SK-N-SH (cell line): Measurements from ENCODE around the gene DHCR24. TPM values are rescaled to one million over a fixed set of nuclear protein-coding genes. Genes with fewer than 3 reads are reported as not detected.

ENCODE experiments used
- CTCF ChIA-PET: fragments of 300-600, 350-600 bp; formaldehyde crosslinking; extraction: SDS; loops from one replicate; lab custom pipeline; 2021; lab: Yijun Ruan, JAX
- POLR2A ChIA-PET: fragments of 350-600 bp; sonication (Branson Sonifier 250); formaldehyde crosslinking; extraction: SDS; loops from one replicate; lab custom pipeline; 2020; ENCODE audit warnings: antibody characterized with exemption, inconsistent platforms; lab: Yijun Ruan, JAX
- DNase-seq: peaks from one replicate; pipeline ENCODE4 v3.0.0; 2012
- H2AFZ ChIP-seq: fragments of 200-600 bp; sonication (generic); 2 replicates; pipeline ENCODE4 v1.8.1; 2016; ENCODE audit warnings: antibody characterized with exemption, mild to moderate bottlenecking, low read depth
- H3F3A ChIP-seq: fragments of 200-600 bp; sonication (generic); replicated peaks from 2 replicates; pipeline ENCODE3; 2016; ENCODE audit warnings: antibody characterized with exemption, mild to moderate bottlenecking; ENCODE audit not compliant: insufficient read depth
- H3K27ac ChIP-seq, 2 experiments: fragments of 200-500 bp in 1 of 2; fragments of 200-600 bp in 1 of 2; sonication (Bioruptor generic) in 1 of 2; sonication (generic), shearing (Covaris generic) in 1 of 2; 2 replicates each; pipeline versions ENCODE4 v1.5.1 to v1.6.1; 2014 to 2016; ENCODE audit warnings: low read depth in 2 of 2, inconsistent platforms in 1 of 2, low read length in 1 of 2, mild to moderate bottlenecking in 1 of 2, mixed read lengths in 1 of 2
- H3K27me3 ChIP-seq: fragments of 200-600 bp; sonication (generic), shearing (Covaris generic); 2 replicates; pipeline ENCODE4 v1.6.1; 2016; ENCODE audit warnings: mixed run types; ENCODE audit not compliant: insufficient read depth
- H3K36me3 ChIP-seq, 2 experiments: fragments of 200-500 bp in 1 of 2; fragments of 200-600 bp in 1 of 2; sonication (Bioruptor generic) in 1 of 2; sonication (generic) in 1 of 2; replicated peaks in 1 of 2; 2 replicates each; pipeline versions ENCODE3 to v1.5.1; 2014 to 2016; ENCODE audit warnings: low read length in 1 of 2, mild to moderate bottlenecking in 1 of 2; ENCODE audit not compliant: insufficient read depth in 2 of 2, control insufficient read depth in 1 of 2
- H3K4me1 ChIP-seq, 2 experiments: fragments of 200-500 bp in 1 of 2; fragments of 200-600 bp in 1 of 2; sonication (Bioruptor generic) in 1 of 2; sonication (generic), shearing (Covaris generic) in 1 of 2; 2 replicates each; pipeline versions ENCODE4 v1.5.1 to v1.6.1; 2014 to 2016; ENCODE audit warnings: low read depth in 1 of 2, low read length in 1 of 2, mixed run types in 1 of 2; ENCODE audit not compliant: insufficient read depth in 2 of 2, control insufficient read depth in 1 of 2
- H3K4me2 ChIP-seq: fragments of 200-600 bp; sonication (generic), shearing (Covaris generic); 2 replicates; pipeline ENCODE4 v1.6.1; 2017; ENCODE audit warnings: mixed run types
- H3K4me3 ChIP-seq, 2 experiments: fragments of 200-500 bp in 1 of 2; fragments of 200-600 bp in 1 of 2; sonication (Bioruptor generic) in 1 of 2; sonication (generic), shearing (Covaris generic) in 1 of 2; 2 replicates each; pipeline versions ENCODE4 v1.5.1 to v1.8.1; 2014 to 2016; ENCODE audit warnings: low read depth in 2 of 2, inconsistent platforms in 1 of 2, low read length in 1 of 2, mild to moderate bottlenecking in 1 of 2, mixed read lengths in 1 of 2, moderate library complexity in 1 of 2
- H3K79me2 ChIP-seq: fragments of 200-600 bp; sonication (generic); 2 replicates; pipeline ENCODE4 v1.8.1; 2017; ENCODE audit warnings: mild to moderate bottlenecking; ENCODE audit not compliant: insufficient read depth
- H3K9ac ChIP-seq: fragments of 200-600 bp; sonication (generic); 2 replicates; pipeline ENCODE4 v1.6.1; 2017; ENCODE audit warnings: mixed run types
- H3K9me2 ChIP-seq: fragments of 200-600 bp; sonication (generic); 2 replicates; pipeline ENCODE4 v1.6.1; 2017; ENCODE audit warnings: mixed run types
- H3K9me3 ChIP-seq: fragments of 200-600 bp; sonication (generic); 2 replicates; pipeline ENCODE4 v1.6.1; 2017; ENCODE audit warnings: mixed run types, mild to moderate bottlenecking, moderate library complexity
- H4K20me1 ChIP-seq: fragments of 200-600 bp; sonication (generic); 2 replicates; pipeline ENCODE4 v1.6.1; 2017; ENCODE audit warnings: mild to moderate bottlenecking, mixed run types; ENCODE audit not compliant: insufficient read depth
- CHD2 ChIP-seq: fragments of 150-350 bp; IDR thresholded peaks from 2 replicates; pipeline ENCODE4 v1.6.1; 2018; ENCODE audit warnings: low read length; ENCODE audit not compliant: partially characterized antibody
- ELF1 ChIP-seq: IDR thresholded peaks from 2 replicates; pipeline ENCODE4 v1.4.0; 2012
- FOXJ3 ChIP-seq: sonication (generic); formaldehyde crosslinking; IDR thresholded peaks from 2 replicates; pipeline ENCODE4 v1.5.1; 2020; ENCODE audit warnings: mild to moderate bottlenecking, missing genetic modification reagents
- GABPA ChIP-seq: IDR thresholded peaks from 2 replicates; pipeline ENCODE4 v1.4.0; 2012; ENCODE audit warnings: low read depth, mild to moderate bottlenecking
- IRF3 ChIP-seq: fragments of 150-350 bp; IDR thresholded peaks from 2 replicates; pipeline ENCODE4 v1.6.1; 2016; ENCODE audit warnings: mild to moderate bottlenecking, low read depth, low read length
- JUND ChIP-seq: IDR thresholded peaks from 2 replicates; pipeline ENCODE4 v1.4.0; 2012
- MAX ChIP-seq: IDR thresholded peaks from 2 replicates; pipeline ENCODE4 v1.4.0; 2012; ENCODE audit warnings: low read depth
- MXI1 ChIP-seq: IDR thresholded peaks from 2 replicates; pipeline ENCODE4 v1.6.1; 2012; ENCODE audit warnings: mild to moderate bottlenecking, low read depth, low read length, improper control_type of control experiment
- NFIC ChIP-seq: IDR thresholded peaks from 2 replicates; pipeline ENCODE4 v1.4.0; 2012; ENCODE audit warnings: borderline replicate concordance
- NRF1 ChIP-seq: IDR thresholded peaks from 2 replicates; pipeline ENCODE4 v1.6.1; 2012; ENCODE audit warnings: low read depth, mild to moderate bottlenecking, low read length
- PBX3 ChIP-seq: IDR thresholded peaks from 2 replicates; pipeline ENCODE4; 2012
- RAD21 ChIP-seq: IDR thresholded peaks from 2 replicates; pipeline ENCODE4 v1.6.1; 2012; ENCODE audit warnings: mild to moderate bottlenecking, low read length
- RXRA ChIP-seq: IDR thresholded peaks from 2 replicates; pipeline ENCODE4 v1.4.0; 2012; ENCODE audit warnings: low read depth, mild to moderate bottlenecking, borderline replicate concordance
- SMC3 ChIP-seq: IDR thresholded peaks from 2 replicates; pipeline ENCODE4 v1.6.1; 2012; ENCODE audit warnings: low read depth, low read length, improper control_type of control experiment
- TAF1 ChIP-seq: IDR thresholded peaks from 2 replicates; pipeline ENCODE4 v1.6.1; 2012; ENCODE audit warnings: low read depth, mild to moderate bottlenecking, low read length, moderate library complexity, borderline replicate concordance
- TEAD4 ChIP-seq: IDR thresholded peaks from 2 replicates; pipeline ENCODE4 v1.4.0; 2012; ENCODE audit warnings: mild to moderate bottlenecking, borderline replicate concordance; ENCODE audit not compliant: insufficient read depth
- USF1 ChIP-seq: IDR thresholded peaks from 2 replicates; pipeline ENCODE4 v1.4.0; 2012; ENCODE audit warnings: low read depth, borderline replicate concordance
- ZBTB33 ChIP-seq: IDR thresholded peaks from 2 replicates; pipeline ENCODE4 v1.4.0; 2012; ENCODE audit warnings: low read depth, borderline replicate concordance
- WGBS: methylation state at CpG from one replicate; pipeline ENCODE4 v1.1.6; 2017; ENCODE audit warnings: low lambda C conversion rate; 5-methylcytosine and 5-hydroxymethylcytosine counted together
- polyA plus RNA-seq, 3 experiments: library from polyadenylated mRNA; depleted of rRNA; stranded (reverse); fragments of >200 nt; gene quantifications; 2 replicates each; pipeline ENCODE4 v1.2.3, GENCODE V29; 2012

The DHCR24 gene
- polyA plus RNA-seq, 1 of the 3 experiments (the other 2 are of a cell fraction), result 4.3 TPM

- no peak overlapping the region for H3K4me2 ChIP-seq
- no peaks in the 10 kb centered on the region for H3K9me3 ChIP-seq
- no peaks in the 10 kb centered on the region for H3K79me2 ChIP-seq
- 57% methylated on average over 5 of the region's 5 CpGs for WGBS
- H3K27ac ChIP-seq, result no peak overlapping the region
- no peaks in the 10 kb centered on the region for H3K4me1 ChIP-seq
- ChIA-PET CTCF (no interaction called here), POLR2A (interaction anchor here (0.6 kb wide), 1 partner anchor 284 kb away, joined by 3 read pairs; no protein-coding TSS in a partner anchor)
- H2AFZ ChIP-seq, result no peak overlapping the region
- no peak overlapping the region for H3K9ac ChIP-seq
- TF ChIP-seq PBX3, result no peak
- TF ChIP-seq GABPA, result no peak
- no peak for TF ChIP-seq NFIC
- no peak for TF ChIP-seq TAF1
- no peak for TF ChIP-seq RAD21
- TF ChIP-seq ELF1, result no peak
- no peak for TF ChIP-seq SMC3
- TF ChIP-seq JUND, result no peak
- TF ChIP-seq ZBTB33, result no peak
- TF ChIP-seq MAX, result no peak
- no peak for TF ChIP-seq CHD2
- no peak for TF ChIP-seq FOXJ3 (CRISPR knock-in tag)
- no peak for TF ChIP-seq IRF3
- TF ChIP-seq NRF1, result no peak
- no peak for TF ChIP-seq MXI1
- TF ChIP-seq RXRA, result no peak
- TF ChIP-seq TEAD4, result no peak
- no peak for TF ChIP-seq USF1
- no peak overlapping the region for H3K4me3 ChIP-seq
- no peaks in the 10 kb centered on the region for H3K36me3 ChIP-seq
- H3F3A ChIP-seq, result no peaks in the 10 kb centered on the region
- H3K9me2 ChIP-seq, result no peaks in the 10 kb centered on the region
- H3K27me3 ChIP-seq, result no peaks in the 10 kb centered on the region; the same call in 1 of the 2 replicates
- H4K20me1 ChIP-seq, result no peaks in the 10 kb centered on the region
- DNase-seq, result no peak
These were observed 68.4 kb downstream of the DHCR24 start for GRCh38 chr1:54818461-54819194.
